ENCODE measurements around the gene TRPM3.

TRPM3 gene

GRCh38 chr9:71096421-71097108 lies 24.9 kb downstream of the TRPM3 start:
- DNase-seq: no peak

GRCh38 chr9:71094708-71095251 lies 26.6 kb downstream of the TRPM3 start:
- no peak for DNase-seq

GRCh38 chr9:71090896-71091295 lies 30.5 kb downstream of the TRPM3 start:
- DNase-seq: no peak

GRCh38 chr9:71079451-71079850 lies 42.0 kb downstream of the TRPM3 start:
- no peak for DNase-seq

- DNase-seq: no peak
Observed at GRCh38 chr9:71076096-71076495, 45.3 kb downstream of the TRPM3 start.

GRCh38 chr9:71073494-71073893 lies 47.9 kb downstream of the TRPM3 start:
- DNase-seq: no peak

GRCh38 chr9:71072587-71072986 lies 48.8 kb downstream of the TRPM3 start:
- no peak for DNase-seq

GRCh38 chr9:71071633-71072032 lies 49.8 kb downstream of the TRPM3 start:
- DNase-seq: no peak

- no peak for DNase-seq
Observed at GRCh38 chr9:71058660-71059059, 62.8 kb downstream of the TRPM3 start.

GRCh38 chr9:71052287-71052686 lies 69.1 kb downstream of the TRPM3 start:
- no peak for DNase-seq

- no peak for DNase-seq
Observed at GRCh38 chr9:71048280-71048679, 73.1 kb downstream of the TRPM3 start.

- no peak for DNase-seq
Observed at GRCh38 chr9:71042448-71042990, 78.9 kb downstream of the TRPM3 start.

GRCh38 chr9:71037521-71037920 lies 83.9 kb downstream of the TRPM3 start:
- DNase-seq: no peak

- DNase-seq: no peak
Observed at GRCh38 chr9:71036501-71036900, 84.9 kb downstream of the TRPM3 start.

- no peak for DNase-seq
Observed at GRCh38 chr9:71032779-71033178, 88.6 kb downstream of the TRPM3 start.

- DNase-seq: no peak
Observed at GRCh38 chr9:71025728-71026127, 95.7 kb downstream of the TRPM3 start.

GRCh38 chr9:71025201-71025600 lies 96.2 kb downstream of the TRPM3 start:
- DNase-seq: no peak

- no peak for DNase-seq
Observed at GRCh38 chr9:71010258-71010657, 111.2 kb downstream of the TRPM3 start.

- DNase-seq: no peak
Observed at GRCh38 chr9:71005456-71005855, 116.0 kb downstream of the TRPM3 start.

GRCh38 chr9:71004196-71004595 lies 117.2 kb downstream of the TRPM3 start:
- no peak for DNase-seq

- no peak for DNase-seq
Observed at GRCh38 chr9:71003346-71003745, 118.1 kb downstream of the TRPM3 start.

- DNase-seq: no peak
Observed at GRCh38 chr9:71001780-71002386, 119.5 kb downstream of the TRPM3 start.

- no peak for DNase-seq
Observed at GRCh38 chr9:70998962-70999361, 122.5 kb downstream of the TRPM3 start.

GRCh38 chr9:70995511-70995910 lies 125.9 kb downstream of the TRPM3 start:
- no peak for DNase-seq

Data from SHP77 treated with DMSO at 0.1 percent for 48 hours (cell line).